ENCODE data around the gene VIPAS39. TPM values are rescaled to one million over a fixed set of nuclear protein-coding genes. Genes with fewer than 3 reads are reported as not detected.

VIPAS39 gene
- total RNA-seq, 1 donor from 2014 or later: 18.7 TPM

GRCh38 chr14:77485901-77486678 is 28.7 kb upstream of the VIPAS39 start:
- intact Hi-C loops (cut with micrococcal nuclease): no loop called here
- Mint-ChIP-seq H3K36me3 (ENCODE audit: low read depth) (no peaks in the 10 kb centered on the region), H3K27me3 (ENCODE audit: insufficient read depth) (peaks cover 2% of the 10 kb centered on the region), H3K4me1 (ENCODE audit: low read depth) (no peaks in the 10 kb centered on the region), H3K4me3 (no peak overlapping the region), H3K27ac (no peak overlapping the region), H3K9me3 (no peaks in the 10 kb centered on the region)
- no peak for DNase-seq (ENCODE audit: low spot score)

- H3K27me3 Mint-ChIP-seq (ENCODE audit: insufficient read depth): peaks cover 2% of the 10 kb centered on the region
- H3K4me3 Mint-ChIP-seq: no peak overlapping the region
- DNase-seq (ENCODE audit: low spot score): no peak
- no peaks in the 10 kb centered on the region for H3K36me3 Mint-ChIP-seq (ENCODE audit: low read depth)
- H3K27ac Mint-ChIP-seq: no peak overlapping the region
- H3K4me1 Mint-ChIP-seq (ENCODE audit: low read depth): no peaks in the 10 kb centered on the region
- no peaks in the 10 kb centered on the region for H3K9me3 Mint-ChIP-seq
- intact Hi-C loops (cut with micrococcal nuclease): no loop called here
Measured at GRCh38 chr14:77485256-77485655, 27.9 kb upstream of the VIPAS39 start.

GRCh38 chr14:77482422-77482821 is 25.0 kb upstream of the VIPAS39 start:
- H3K27ac Mint-ChIP-seq: no peak overlapping the region
- no peak overlapping the region for H3K4me3 Mint-ChIP-seq
- H3K9me3 Mint-ChIP-seq: no peaks in the 10 kb centered on the region
- H3K27me3 Mint-ChIP-seq (ENCODE audit: insufficient read depth): peaks cover 3% of the 10 kb centered on the region
- no peaks in the 10 kb centered on the region for H3K4me1 Mint-ChIP-seq (ENCODE audit: low read depth)
- DNase-seq (ENCODE audit: low spot score): no peak
- H3K36me3 Mint-ChIP-seq (ENCODE audit: low read depth): no peaks in the 10 kb centered on the region
- intact Hi-C loops (cut with micrococcal nuclease): no loop called here

- H3K27me3 Mint-ChIP-seq (ENCODE audit: insufficient read depth): peaks cover 6% of the 10 kb centered on the region
- H3K4me3 Mint-ChIP-seq: no peak overlapping the region
- DNase-seq (ENCODE audit: low spot score): no peak
- H3K36me3 Mint-ChIP-seq (ENCODE audit: low read depth): no peaks in the 10 kb centered on the region
- H3K4me1 Mint-ChIP-seq (ENCODE audit: low read depth): no peaks in the 10 kb centered on the region
- no peak overlapping the region for H3K27ac Mint-ChIP-seq
- intact Hi-C loops (cut with micrococcal nuclease): no loop called here
- no peaks in the 10 kb centered on the region for H3K9me3 Mint-ChIP-seq
Measured at GRCh38 chr14:77478796-77479195, 21.4 kb upstream of the VIPAS39 start.

- Mint-ChIP-seq H3K27me3 (ENCODE audit: insufficient read depth) (peaks cover 6% of the 10 kb centered on the region), H3K4me3 (no peak overlapping the region), H3K9me3 (no peaks in the 10 kb centered on the region), H3K4me1 (ENCODE audit: low read depth) (no peaks in the 10 kb centered on the region), H3K36me3 (ENCODE audit: low read depth) (no peaks in the 10 kb centered on the region), H3K27ac (no peak overlapping the region)
- no peak for DNase-seq (ENCODE audit: low spot score)
- intact Hi-C loops (cut with micrococcal nuclease): no loop called here
Measured at GRCh38 chr14:77478029-77478428, 20.6 kb upstream of the VIPAS39 start.

- intact Hi-C loops (cut with micrococcal nuclease): no loop called here
- H3K36me3 Mint-ChIP-seq (ENCODE audit: low read depth): no peaks in the 10 kb centered on the region
- H3K27ac Mint-ChIP-seq: no peak overlapping the region
- DNase-seq (ENCODE audit: low spot score): no peak
- H3K4me1 Mint-ChIP-seq (ENCODE audit: low read depth): no peaks in the 10 kb centered on the region
- H3K27me3 Mint-ChIP-seq (ENCODE audit: insufficient read depth): peaks cover 5% of the 10 kb centered on the region
- no peaks in the 10 kb centered on the region for H3K9me3 Mint-ChIP-seq
- no peak overlapping the region for H3K4me3 Mint-ChIP-seq
Measured at GRCh38 chr14:77475432-77476115, 18.2 kb upstream of the VIPAS39 start.

- Mint-ChIP-seq H3K9me3 (no peaks in the 10 kb centered on the region), H3K27ac (no peak overlapping the region), H3K27me3 (ENCODE audit: insufficient read depth) (peaks cover 3% of the 10 kb centered on the region), H3K4me3 (no peak overlapping the region), H3K4me1 (ENCODE audit: low read depth) (no peaks in the 10 kb centered on the region), H3K36me3 (ENCODE audit: low read depth) (peaks cover 2% of the 10 kb centered on the region)
- no peak for DNase-seq (ENCODE audit: low spot score)
- intact Hi-C loops (cut with micrococcal nuclease): no loop called here
Measured at GRCh38 chr14:77474479-77475177, 17.2 kb upstream of the VIPAS39 start.

- peaks cover 3% of the 10 kb centered on the region for H3K27me3 Mint-ChIP-seq (ENCODE audit: insufficient read depth)
- H3K36me3 Mint-ChIP-seq (ENCODE audit: low read depth): peaks cover 9% of the 10 kb centered on the region
- no peak overlapping the region for H3K4me3 Mint-ChIP-seq
- H3K9me3 Mint-ChIP-seq: no peaks in the 10 kb centered on the region
- no peak for DNase-seq (ENCODE audit: low spot score)
- H3K4me1 Mint-ChIP-seq (ENCODE audit: low read depth): no peaks in the 10 kb centered on the region
- H3K27ac Mint-ChIP-seq: no peak overlapping the region
- intact Hi-C loops (cut with micrococcal nuclease): no loop called here
Measured at GRCh38 chr14:77473921-77474320, 16.5 kb upstream of the VIPAS39 start.

- no peaks in the 10 kb centered on the region for H3K9me3 Mint-ChIP-seq
- intact Hi-C loops (cut with micrococcal nuclease): no loop called here
- no peak overlapping the region for H3K27ac Mint-ChIP-seq
- H3K27me3 Mint-ChIP-seq (ENCODE audit: insufficient read depth): peaks cover 3% of the 10 kb centered on the region
- no peak for DNase-seq (ENCODE audit: low spot score)
- peaks cover 25% of the 10 kb centered on the region for H3K36me3 Mint-ChIP-seq (ENCODE audit: low read depth)
- H3K4me3 Mint-ChIP-seq: no peak overlapping the region
- H3K4me1 Mint-ChIP-seq (ENCODE audit: low read depth): no peaks in the 10 kb centered on the region
Measured at GRCh38 chr14:77470224-77470870, 12.9 kb upstream of the VIPAS39 start.

GRCh38 chr14:77469539-77469938 is 12.1 kb upstream of the VIPAS39 start:
- H3K27me3 Mint-ChIP-seq (ENCODE audit: insufficient read depth): peaks cover 3% of the 10 kb centered on the region
- peaks cover 33% of the 10 kb centered on the region for H3K36me3 Mint-ChIP-seq (ENCODE audit: low read depth)

GRCh38 chr14:77469067-77469505 is 11.7 kb upstream of the VIPAS39 start:
- DNase-seq (ENCODE audit: low spot score): no peak
- Mint-ChIP-seq H3K36me3 (ENCODE audit: low read depth) (peaks cover 36% of the 10 kb centered on the region), H3K4me1 (ENCODE audit: low read depth) (no peaks in the 10 kb centered on the region), H3K27me3 (ENCODE audit: insufficient read depth) (no peaks in the 10 kb centered on the region), H3K9me3 (no peaks in the 10 kb centered on the region), H3K4me3 (no peak overlapping the region), H3K27ac (no peak overlapping the region)
- intact Hi-C loops (cut with micrococcal nuclease): no loop called here

More at GRCh38 chr14:77469539-77469938, 12.1 kb upstream of the VIPAS39 start:
- Mint-ChIP-seq H3K27ac (no peak overlapping the region), H3K4me1 (ENCODE audit: low read depth) (no peaks in the 10 kb centered on the region), H3K9me3 (no peaks in the 10 kb centered on the region), H3K4me3 (no peak overlapping the region)
- intact Hi-C loops (cut with micrococcal nuclease): no loop called here
- DNase-seq (ENCODE audit: low spot score): no peak

- Mint-ChIP-seq H3K36me3 (ENCODE audit: low read depth) (peaks cover 42% of the 10 kb centered on the region), H3K4me3 (no peak overlapping the region), H3K27me3 (ENCODE audit: insufficient read depth) (no peaks in the 10 kb centered on the region), H3K4me1 (ENCODE audit: low read depth) (no peaks in the 10 kb centered on the region), H3K9me3 (no peaks in the 10 kb centered on the region), H3K27ac (no peak overlapping the region)
- no peak for DNase-seq (ENCODE audit: low spot score)
- intact Hi-C loops (cut with micrococcal nuclease): no loop called here
Measured at GRCh38 chr14:77467801-77468200, 10.4 kb upstream of the VIPAS39 start.

Measured in activated T-helper 1 cell treated with anti-CD3 and anti-CD28 coated beads, Interleukin-12 subunit alpha, Interleukin-12 subunit beta, Interleukin-2, Interleukin-4 antibody, amounts not matched to agents 30 ng/mL and 10 ng/mL and 1 ng/mL, durations not matched to agents 14 hours and 24 hours and 36 hours (primary cell).